WI38 (cell line): ENCODE data around the gene TMEM39B.
A peak's percentile ranks its signal among the peaks of the same experiment; 100 is the strongest.

Experiments
- H3K4me3 ChIP-seq: 2 replicates; pipeline ENCODE4 v1.5.1; 2011; ENCODE audit warnings: low read depth, mild to moderate bottlenecking, control low read depth, low read length
- CTCF ChIP-seq: IDR thresholded peaks from 2 replicates; pipeline ENCODE4 v1.5.1; 2012; ENCODE audit warnings: low read depth, mild to moderate bottlenecking, control low read depth, low read length

Gene TMEM39B

GRCh38 chr1:32066489-32066873, 6.3 kb upstream of the TMEM39B start:
- no peak for TF ChIP-seq CTCF
- H3K4me3 ChIP-seq, result no peak overlapping the region

- H3K4me3 ChIP-seq, result no peak overlapping the region
- no peak for TF ChIP-seq CTCF
Observed at GRCh38 chr1:32068957-32069588, 3.7 kb upstream of the TMEM39B start.

GRCh38 chr1:32071758-32072621, 749 bp upstream of the TMEM39B start:
- no peak for TF ChIP-seq CTCF
- H3K4me3 ChIP-seq, result peak overlapping the region; percentile 74

- peak overlapping the region; percentile 74 for H3K4me3 ChIP-seq
- no peak; the same call in 1 of the 2 replicates for TF ChIP-seq CTCF
Observed at GRCh38 chr1:32073299-32074229, 825 bp downstream of the TMEM39B start.

GRCh38 chr1:32074841-32075240, 2.1 kb downstream of the TMEM39B start:
- no peak for TF ChIP-seq CTCF
- H3K4me3 ChIP-seq, result no peak overlapping the region

- no peak overlapping the region for H3K4me3 ChIP-seq
- TF ChIP-seq CTCF, result no peak
Observed at GRCh38 chr1:32077451-32077850, 4.7 kb downstream of the TMEM39B start.
